ENCODE measurements around the gene CHPF. TPM values are rescaled to one million over a fixed set of nuclear protein-coding genes. Genes with fewer than 3 reads are reported as not detected.

CHPF gene
- total RNA-seq, 2 donors from 2014 or later: 115 to 232 TPM

DNA sequence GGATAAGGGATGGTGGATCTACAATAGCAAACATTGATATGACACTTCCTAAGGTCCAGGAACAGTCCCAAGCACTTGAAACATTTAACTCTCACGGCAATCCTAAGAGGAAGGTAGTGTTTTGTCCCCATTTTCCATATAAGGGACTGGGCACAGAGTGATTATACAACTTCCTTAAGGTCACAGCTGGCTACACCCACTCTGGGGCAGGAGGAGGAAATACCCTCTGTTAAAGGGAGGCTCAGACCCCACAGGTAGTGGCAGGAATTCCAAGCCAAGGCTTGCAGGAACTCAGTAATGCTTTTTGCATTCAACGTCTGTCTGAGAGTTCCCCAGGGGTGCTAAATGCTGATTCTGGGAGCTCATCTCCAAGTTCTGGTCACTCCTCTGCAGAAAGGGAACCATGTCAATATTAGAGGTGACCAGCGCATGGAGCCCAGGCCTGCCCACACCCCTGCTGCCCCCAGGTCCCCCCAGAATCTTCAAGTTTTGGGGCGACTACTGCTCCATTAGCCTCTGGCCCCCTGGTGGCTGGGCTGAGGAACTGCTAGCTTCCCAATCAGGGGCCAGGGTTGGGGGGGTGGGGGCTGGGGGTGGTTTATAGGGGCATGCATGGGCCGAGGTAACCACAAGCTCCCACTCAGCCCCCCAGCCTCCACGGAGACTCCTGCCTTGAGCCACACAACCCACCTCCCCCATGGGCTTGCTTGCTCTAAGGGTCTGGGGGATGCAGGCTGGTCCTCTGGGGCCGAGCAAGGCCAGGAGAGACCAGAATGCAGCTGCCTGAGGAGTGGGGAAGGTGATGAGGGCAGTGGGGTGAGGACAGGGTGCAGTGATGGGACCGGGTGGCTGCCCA, 16.7 kb upstream of the CHPF start:
- ATAC-seq (peak; percentile 21), DNase-seq (peak in 1 of 4 donors; percentile 13)
- intact Hi-C loops (cut with DNase I): no loop called here
- no peak for TF ChIP-seq POLR2A (IDR thresholded peaks at IDR 0.05)
- TF ChIP-seq, protein P1, sequence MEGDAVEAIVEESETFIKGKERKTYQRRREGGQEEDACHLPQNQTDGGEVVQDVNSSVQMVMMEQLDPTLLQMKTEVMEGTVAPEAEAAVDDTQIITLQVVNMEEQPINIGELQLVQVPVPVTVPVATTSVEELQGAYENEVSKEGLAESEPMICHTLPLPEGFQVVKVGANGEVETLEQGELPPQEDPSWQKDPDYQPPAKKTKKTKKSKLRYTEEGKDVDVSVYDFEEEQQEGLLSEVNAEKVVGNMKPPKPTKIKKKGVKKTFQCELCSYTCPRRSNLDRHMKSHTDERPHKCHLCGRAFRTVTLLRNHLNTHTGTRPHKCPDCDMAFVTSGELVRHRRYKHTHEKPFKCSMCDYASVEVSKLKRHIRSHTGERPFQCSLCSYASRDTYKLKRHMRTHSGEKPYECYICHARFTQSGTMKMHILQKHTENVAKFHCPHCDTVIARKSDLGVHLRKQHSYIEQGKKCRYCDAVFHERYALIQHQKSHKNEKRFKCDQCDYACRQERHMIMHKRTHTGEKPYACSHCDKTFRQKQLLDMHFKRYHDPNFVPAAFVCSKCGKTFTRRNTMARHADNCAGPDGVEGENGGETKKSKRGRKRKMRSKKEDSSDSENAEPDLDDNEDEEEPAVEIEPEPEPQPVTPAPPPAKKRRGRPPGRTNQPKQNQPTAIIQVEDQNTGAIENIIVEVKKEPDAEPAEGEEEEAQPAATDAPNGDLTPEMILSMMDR (IDR thresholded peaks at IDR 0.05): peak; percentile 30 to 91 (median 39)
- peaks cover 14% of the 10 kb centered on the region for H3K4me1 ChIP-seq
- peaks cover 0 to 11% of the 10 kb centered on the region in 2 donors for H3K36me3 ChIP-seq (replicated peaks in 1 of 2; ENCODE audit: insufficient read depth in 1 of 2, low read depth in 2 of 2)
- H3K27me3 ChIP-seq: no peaks in the 10 kb centered on the region
- no peaks in the 10 kb centered on the region for H3K9me3 ChIP-seq
- H3K27ac ChIP-seq: no peak overlapping the region
- no peak overlapping the region for H3K4me3 ChIP-seq
- 32 to 35% methylated on average over 6 to 8 of the region's 8 CpGs for WGBS, 2 donors

- no peak for ATAC-seq
- intact Hi-C loops (cut with DNase I): no loop called here
- Histone ChIP-seq H3K9me3 (no peaks in the 10 kb centered on the region), H3K4me1 (peaks cover 14% of the 10 kb centered on the region), H3K36me3 (replicated peaks in 1 of 2; ENCODE audit: insufficient read depth in 1 of 2, low read depth in 2 of 2) (peaks cover 0 to 9% of the 10 kb centered on the region in 2 donors), H3K27ac (no peak overlapping the region), H3K27me3 (no peaks in the 10 kb centered on the region), H3K4me3 (no peak overlapping the region)
- DNase-seq: peak in 1 of 4 donors; percentile 10
- TF ChIP-seq, protein P1 (IDR thresholded peaks at IDR 0.05): no peak
- TF ChIP-seq POLR2A (IDR thresholded peaks at IDR 0.05): no peak
- 77% methylated on average over 19 to 20 of the region's 20 CpGs for WGBS, 2 donors
Measured at GRCh38 chr2:219559156-219559915, 15.7 kb upstream of the CHPF start.

GRCh38 chr2:219557791-219558785, 14.5 kb upstream of the CHPF start:
- Histone ChIP-seq H3K4me3 (no peak overlapping the region), H3K9me3 (no peaks in the 10 kb centered on the region), H3K4me1 (peaks cover 18% of the 10 kb centered on the region), H3K27ac (no peak overlapping the region), H3K36me3 (replicated peaks in 1 of 2; ENCODE audit: insufficient read depth in 1 of 2, low read depth in 2 of 2) (peaks cover 0 to 5% of the 10 kb centered on the region in 2 donors), H3K27me3 (no peaks in the 10 kb centered on the region)
- TF ChIP-seq POLR2A (IDR thresholded peaks at IDR 0.05): no peak
- TF ChIP-seq, protein P1 (IDR thresholded peaks at IDR 0.05): no peak
- DNase-seq (peak; percentile 55 to 75 (median 66)), ATAC-seq (peak; percentile 67)
- intact Hi-C loops (cut with DNase I): no loop called here
- WGBS, 2 donors: 83 to 88% methylated on average over 6 to 25 of the region's 25 CpGs

GRCh38 chr2:219557320-219557719, 13.7 kb upstream of the CHPF start:
- Histone ChIP-seq H3K27ac (no peak overlapping the region), H3K36me3 (replicated peaks in 1 of 2; ENCODE audit: insufficient read depth in 1 of 2, low read depth in 2 of 2) (no peaks in the 10 kb centered on the region), H3K4me3 (no peak overlapping the region), H3K4me1 (peaks cover 23% of the 10 kb centered on the region), H3K9me3 (no peaks in the 10 kb centered on the region), H3K27me3 (no peaks in the 10 kb centered on the region)
- TF ChIP-seq, protein P1 (IDR thresholded peaks at IDR 0.05): no peak
- TF ChIP-seq POLR2A (IDR thresholded peaks at IDR 0.05): no peak
- 90% methylated on average over 18 to 19 of the region's 21 CpGs for WGBS, 2 donors
- intact Hi-C loops (cut with DNase I): no loop called here
- ATAC-seq: no peak
- no peak for DNase-seq

All from body of pancreas (tissue), 4 donors.